GM19328 (cell line): ENCODE measurements around the gene PLOD3.
"Not testable (repeated sequence)": the region's sequence is repeated elsewhere in the genome, so short reads cannot be mapped to it uniquely, and the experiment has no call there.

Source experiments
- ATAC-seq: cut with Tn5 transposase; IDR thresholded peaks from one replicate; pipeline ENCODE4 v1.9.1; 2021; ENCODE audit warnings: mild to moderate bottlenecking, moderate library complexity; ENCODE audit not compliant: unreplicated experiment

Gene PLOD3

GRCh38 chr7:101216001-101216859 lies 1.2 kb downstream of the PLOD3 start:
- ATAC-seq = no peak

DNA sequence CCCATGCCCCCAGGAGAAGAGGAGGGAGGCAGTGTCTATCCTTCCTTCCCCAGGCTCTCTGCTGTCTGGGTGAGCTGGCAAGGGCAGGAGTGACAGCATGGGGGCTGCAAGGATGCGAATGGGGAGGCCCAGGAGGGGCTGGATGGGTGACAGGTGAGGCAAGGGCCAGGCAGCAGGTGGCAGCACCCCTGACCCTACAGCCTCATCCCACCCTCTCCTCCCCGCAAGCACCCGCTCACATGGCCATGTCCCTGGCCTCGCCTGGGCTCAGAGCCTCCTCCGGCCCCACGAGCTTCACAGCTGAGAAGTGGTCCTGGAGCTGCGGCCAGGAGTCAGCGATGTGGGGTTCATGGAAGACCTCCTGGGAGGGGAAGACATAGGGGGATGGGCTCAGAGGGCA lies 5.4 kb downstream of the PLOD3 start:
- ATAC-seq = no peak

DNA sequence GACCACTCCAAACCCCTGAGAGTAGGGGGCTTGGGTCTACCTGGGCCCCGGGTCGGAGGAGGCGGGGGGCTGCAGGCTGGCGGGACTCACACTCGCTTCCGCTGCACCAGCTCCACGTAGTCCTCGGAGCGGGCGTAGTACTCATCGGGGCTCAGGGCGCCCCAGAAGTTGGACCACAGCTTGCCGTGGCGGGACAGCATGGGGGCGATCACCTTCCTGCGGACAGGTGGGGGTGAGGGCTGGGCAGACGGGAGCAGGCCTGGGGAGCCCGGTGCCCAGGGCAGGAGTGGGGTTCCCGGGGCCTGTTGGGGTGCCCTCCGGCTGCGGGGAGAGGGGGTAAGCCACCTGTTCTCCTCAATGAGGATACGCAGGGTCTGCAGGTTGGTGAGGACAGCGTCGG lies 5.9 kb downstream of the PLOD3 start:
- no peak for ATAC-seq

DNA sequence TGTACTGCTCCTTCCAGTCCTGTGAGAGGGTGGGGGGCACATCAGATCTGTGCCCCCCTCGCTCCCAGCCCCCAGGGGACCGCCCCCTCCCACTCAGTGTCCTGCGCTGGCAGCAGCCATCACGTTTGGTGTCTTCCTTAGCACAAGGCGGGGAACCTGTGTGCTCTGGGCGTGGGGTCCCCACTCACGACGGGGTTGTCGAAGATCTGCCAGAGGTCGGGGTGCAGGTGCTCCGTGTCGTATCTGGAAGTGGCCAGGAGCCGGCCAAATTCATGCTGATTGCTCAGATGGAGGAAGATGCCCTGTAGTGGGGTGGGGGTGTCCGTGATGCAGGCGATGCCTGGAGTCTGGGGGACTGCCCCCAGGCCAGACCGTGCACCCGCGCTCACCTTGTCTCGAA lies 7.2 kb downstream of the PLOD3 start:
- ATAC-seq = no peak

DNA sequence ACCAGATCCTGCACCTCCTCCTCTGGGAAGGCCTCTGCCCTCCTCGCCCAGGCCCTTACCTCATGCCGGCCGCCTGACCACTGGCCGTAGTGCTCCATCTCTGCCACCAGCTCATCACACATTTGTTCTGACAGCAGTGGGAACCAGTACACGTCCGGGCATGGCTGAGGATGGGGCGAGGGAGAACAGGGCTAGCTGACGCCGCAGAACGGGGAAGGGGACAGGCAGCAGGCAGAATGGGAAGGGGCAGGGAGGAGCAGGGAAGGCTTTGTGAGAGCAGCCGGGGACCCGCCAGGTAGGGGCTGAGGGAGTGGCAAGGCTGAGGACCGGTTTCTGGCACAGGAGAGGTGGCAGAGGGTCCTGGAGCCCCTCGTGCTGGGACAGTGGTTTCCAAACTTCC lies 8.6 kb downstream of the PLOD3 start:
- ATAC-seq = no peak

- ATAC-seq = no peak
Observed at GRCh38 chr7:101207459-101207858, 9.9 kb downstream of the PLOD3 start.

DNA sequence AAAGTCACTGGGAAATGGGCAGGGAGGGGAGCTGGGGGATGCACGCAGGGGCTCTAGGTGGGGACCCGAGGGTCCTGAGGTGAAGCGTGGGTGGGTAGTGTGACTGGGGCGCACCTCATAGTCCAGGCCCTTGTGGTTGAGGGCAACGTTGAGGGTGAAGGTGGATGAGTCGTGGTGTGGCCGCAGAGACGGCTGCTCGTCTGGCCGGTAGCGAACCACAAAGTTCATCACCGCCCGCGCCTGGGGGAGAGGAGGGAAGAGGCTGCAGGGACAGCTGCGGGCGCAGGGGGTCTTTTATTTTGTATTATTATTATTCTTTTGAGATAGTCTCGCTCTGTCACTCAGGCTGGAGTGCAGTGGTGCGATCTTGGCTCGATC lies 10.7 kb downstream of the PLOD3 start:
- no peak for ATAC-seq

- no peak for ATAC-seq
Observed at GRCh38 chr7:101205901-101206664, 11.3 kb downstream of the PLOD3 start.

DNA sequence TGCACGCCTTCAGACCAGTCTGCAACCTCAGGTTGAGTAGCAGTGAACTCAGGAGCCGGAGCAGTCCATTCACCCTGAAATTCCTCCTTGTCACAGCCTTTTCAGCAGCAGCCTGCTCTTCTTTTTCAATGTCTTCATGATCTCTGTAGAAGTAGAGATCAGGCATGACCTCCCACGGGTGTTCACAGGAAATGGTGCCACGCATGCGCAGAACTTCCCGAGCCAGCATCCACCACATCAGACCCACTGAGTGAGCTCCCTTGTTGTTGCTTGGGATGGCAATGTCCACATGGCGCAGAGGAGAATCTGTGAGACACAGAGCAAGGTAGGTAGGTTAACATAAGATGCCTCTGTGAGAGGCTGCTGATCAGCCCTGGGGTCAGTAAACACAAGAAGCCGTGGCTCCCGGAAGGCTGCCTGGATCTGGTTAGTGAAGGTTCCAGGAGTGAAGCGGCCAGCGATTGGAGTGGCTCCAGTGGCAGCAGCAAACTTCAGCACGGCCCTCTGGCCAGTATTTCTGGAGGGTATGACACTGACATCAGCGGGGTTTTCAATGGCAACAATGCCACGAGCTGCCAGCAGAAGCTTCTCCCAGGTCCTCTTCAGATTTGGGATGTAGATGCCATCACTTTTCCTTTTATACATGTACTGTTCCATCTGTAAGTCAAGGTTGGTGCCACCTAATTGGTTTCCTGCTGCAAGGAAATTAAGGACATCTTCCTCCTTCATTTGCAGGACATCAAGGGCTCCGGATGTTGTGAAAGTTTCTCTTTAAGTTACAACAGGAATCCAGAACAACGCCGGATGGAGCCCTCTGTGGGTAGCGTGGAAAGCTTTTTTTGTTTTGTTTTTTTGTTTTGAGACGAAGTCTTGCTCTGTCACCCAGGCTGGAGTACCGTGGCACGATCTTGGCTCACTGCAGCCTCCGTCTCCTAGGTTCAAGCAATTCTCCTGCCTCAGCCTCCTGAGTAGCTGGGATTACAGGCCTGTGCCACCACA lies 13.3 kb downstream of the PLOD3 start:
- not testable (repeated sequence) for ATAC-seq

DNA sequence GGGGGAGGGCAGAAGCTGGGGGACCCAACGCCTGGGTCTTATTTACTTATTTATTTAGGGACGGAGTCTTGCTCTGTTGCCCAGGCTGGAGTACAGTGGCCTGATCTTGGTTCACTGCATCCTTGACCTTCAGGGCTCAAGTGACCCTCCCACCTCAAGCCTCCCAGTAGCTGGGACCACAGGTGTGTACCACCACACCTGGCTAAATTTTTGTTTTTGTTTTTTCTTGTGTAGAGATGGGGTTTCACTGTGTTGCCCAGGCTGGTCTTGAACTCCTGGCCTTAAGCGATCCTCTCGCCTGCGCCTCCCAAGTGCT lies 14.8 kb downstream of the PLOD3 start:
- ATAC-seq = no peak

DNA sequence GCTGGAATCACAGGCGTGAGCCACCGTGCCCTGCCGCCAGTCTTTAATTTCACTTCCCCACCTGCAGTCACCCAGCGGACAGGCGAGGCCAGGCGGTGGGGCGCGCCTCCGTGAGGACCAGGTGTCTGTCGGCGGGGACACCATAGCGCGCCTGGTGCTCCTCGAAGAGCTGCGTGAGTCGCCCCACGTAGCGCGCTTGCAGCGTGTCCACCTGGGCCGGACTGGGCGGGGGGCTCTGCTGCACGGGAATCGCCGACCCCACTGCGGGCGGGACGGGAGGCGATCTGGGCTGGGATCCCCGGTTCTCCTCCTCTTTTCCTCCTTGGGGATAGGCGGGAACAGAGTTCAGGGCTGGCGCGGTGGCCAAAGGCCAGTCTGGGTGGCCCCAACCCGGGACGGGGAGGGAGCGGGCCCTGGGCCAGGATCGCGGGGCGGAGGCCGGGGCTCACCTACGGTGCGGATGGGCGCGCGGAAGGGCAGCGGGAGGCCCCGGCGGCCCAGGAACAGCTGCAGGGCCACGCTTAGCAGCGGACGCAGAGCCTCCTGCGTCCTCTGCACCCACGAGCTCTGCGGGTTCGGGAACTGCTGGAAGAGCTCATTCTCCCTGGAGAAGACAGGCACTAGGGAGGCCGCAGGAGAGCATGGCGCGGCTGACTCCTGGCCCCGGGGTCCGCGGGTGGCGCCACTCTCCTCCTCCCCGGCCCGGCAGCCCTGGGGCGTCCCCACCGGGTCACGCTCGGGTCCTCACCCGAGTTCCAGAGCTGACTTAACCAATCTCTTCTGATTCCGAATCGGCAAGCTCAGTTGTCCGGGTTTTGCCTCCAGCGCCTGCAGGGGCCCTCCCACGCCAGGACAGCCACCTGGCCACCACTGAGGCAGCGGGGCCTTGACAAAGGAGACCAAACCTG lies 15.4 kb downstream of the PLOD3 start:
- ATAC-seq = no peak

DNA sequence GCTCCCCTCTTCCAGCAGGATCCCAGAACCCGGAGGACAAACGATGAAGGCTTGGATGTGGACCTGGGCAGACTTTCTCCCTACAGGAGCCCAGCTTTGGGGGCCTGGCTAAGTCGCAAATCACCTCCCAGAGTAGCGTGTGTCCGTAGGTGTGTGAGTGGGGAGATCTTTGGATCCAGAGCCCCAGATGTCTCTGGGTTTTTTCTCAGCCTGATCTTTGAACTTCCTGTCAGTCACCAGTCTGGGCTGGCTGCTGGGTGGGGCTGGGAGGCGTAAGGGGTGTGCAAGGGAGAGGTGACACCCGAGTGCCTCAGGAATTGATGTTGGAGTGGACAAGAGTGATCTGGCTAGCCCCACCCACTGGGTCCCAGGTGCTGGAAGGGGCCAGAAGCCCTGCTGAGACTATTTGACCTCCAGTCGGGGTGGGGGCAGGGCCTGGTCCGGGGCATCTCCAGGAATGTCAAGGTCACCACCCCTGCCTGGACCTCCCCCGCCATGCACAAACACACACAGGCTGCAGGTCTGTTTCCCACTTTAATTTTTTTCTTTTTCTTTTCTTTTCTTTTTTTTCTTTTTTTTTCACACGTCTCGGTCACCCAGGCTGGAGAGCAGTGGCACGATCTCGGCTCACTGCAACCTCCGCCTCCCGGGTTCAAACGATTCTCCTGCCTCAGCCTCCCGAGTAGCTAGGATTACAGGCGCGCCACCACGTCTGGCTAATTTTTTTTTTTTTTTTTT lies 16.4 kb downstream of the PLOD3 start, which contains the start of gene MOGAT3:
MOGAT3 (minus strand) TSS at position 175 of the 738 bp plus-strand sequence. CDS start 182 bp downstream, outside the sequence.
- ATAC-seq = no peak

DNA sequence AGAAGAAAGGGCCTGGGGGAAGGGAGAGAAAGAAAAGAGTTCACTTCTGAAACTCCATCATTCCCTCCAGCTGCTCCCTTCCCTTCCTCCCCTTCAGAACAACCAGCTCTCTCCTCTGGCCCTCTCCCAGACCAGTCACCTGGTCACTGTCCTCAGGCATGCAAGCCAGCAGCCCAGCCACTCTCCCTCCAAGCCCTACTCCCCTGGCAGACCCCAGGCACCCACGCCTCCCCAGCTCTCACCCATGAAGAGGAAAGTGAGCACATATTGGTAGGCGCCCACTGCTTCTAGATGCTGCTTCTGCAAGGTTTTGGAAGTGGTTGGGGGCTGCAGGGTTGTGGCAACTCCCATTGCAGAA lies 16.9 kb downstream of the PLOD3 start:
- no peak for ATAC-seq

- not testable (repeated sequence) for ATAC-seq
Observed at GRCh38 chr7:101199522-101199921, 17.9 kb downstream of the PLOD3 start.

DNA sequence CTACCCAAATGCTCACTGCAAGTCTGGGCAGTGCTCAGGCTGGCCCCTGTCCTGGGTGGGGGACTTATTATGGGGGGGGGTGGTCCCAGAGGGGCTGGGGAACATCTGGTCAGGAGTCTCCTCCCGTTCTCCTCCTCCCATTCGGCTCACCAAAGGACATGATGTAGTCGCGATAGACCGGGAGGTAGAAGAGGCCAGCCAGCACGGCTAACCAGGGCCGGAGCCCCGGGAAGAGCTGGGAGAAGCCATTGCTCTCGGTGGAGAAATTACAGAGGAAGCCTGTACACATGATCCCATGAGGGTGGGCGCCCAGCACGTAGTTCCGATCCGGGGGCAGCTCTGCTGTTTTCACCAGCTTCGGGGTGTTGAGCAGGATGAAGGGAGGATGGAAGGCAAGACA lies 18.9 kb downstream of the PLOD3 start:
- no peak for ATAC-seq

DNA sequence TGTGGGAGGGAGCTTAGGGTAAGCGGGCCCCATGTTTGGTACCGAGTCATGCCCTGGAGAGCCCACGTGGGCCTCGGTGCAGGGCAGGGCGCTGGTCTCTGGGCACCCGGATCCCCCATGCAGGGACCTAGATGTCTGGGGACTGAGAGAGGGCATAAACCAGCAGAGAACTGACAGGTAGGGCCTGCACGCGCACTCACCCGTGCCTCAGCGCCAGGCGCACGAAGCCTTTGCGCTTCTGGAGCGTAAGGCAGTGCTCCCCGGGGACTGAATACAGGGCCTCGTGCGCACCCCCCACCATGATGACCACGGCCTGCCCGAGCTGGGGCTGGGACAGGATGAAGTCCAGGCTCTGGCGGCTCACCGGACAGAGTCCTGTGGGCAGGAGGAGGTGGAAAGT lies 19.4 kb downstream of the PLOD3 start:
- ATAC-seq = no peak

GRCh38 chr7:101195884-101196283 lies 21.5 kb downstream of the PLOD3 start:
- ATAC-seq = no peak

- no peak for ATAC-seq
Observed at GRCh38 chr7:101189109-101189508, 28.3 kb downstream of the PLOD3 start.

DNA sequence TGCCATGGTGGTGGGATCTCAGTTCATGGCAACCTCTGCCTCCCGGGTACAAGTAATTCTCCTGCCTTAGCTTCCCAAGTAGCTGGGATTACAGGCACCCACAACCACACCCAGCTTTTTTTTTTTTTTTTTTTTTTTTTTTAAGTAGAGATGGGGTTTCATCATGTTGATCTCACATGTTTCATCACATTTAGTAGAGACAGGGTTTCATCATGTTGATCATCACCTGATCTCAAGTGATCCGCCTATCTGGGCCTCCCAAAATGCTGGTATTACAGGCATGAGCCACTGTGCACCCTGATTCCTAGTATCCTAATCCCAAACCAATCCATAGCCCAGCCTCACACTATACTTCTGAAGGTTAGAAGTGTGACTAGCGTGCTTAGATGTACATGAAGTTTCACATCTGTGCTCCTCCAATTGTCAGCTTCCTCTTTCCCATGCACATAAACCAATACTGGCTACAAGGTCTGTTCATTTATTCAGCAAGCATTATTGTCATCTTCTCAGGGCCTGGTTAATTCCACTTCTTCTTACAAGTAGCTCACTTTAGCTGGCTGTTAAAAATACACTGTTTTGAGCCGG lies 30.4 kb downstream of the PLOD3 start:
- ATAC-seq = no peak
